GM18502 (cell line): ENCODE data around the gene GLRX3.

Experiments
- ATAC-seq: cut with Tn5 transposase; IDR thresholded peaks from one replicate; pipeline ENCODE4 v1.9.1; 2021; ENCODE audit warnings: mild to moderate bottlenecking; ENCODE audit not compliant: unreplicated experiment, poor library complexity

GLRX3 gene

GRCh38 chr10:130137090-130137448 is 878 bp downstream of the GLRX3 start:
- no peak for ATAC-seq

DNA sequence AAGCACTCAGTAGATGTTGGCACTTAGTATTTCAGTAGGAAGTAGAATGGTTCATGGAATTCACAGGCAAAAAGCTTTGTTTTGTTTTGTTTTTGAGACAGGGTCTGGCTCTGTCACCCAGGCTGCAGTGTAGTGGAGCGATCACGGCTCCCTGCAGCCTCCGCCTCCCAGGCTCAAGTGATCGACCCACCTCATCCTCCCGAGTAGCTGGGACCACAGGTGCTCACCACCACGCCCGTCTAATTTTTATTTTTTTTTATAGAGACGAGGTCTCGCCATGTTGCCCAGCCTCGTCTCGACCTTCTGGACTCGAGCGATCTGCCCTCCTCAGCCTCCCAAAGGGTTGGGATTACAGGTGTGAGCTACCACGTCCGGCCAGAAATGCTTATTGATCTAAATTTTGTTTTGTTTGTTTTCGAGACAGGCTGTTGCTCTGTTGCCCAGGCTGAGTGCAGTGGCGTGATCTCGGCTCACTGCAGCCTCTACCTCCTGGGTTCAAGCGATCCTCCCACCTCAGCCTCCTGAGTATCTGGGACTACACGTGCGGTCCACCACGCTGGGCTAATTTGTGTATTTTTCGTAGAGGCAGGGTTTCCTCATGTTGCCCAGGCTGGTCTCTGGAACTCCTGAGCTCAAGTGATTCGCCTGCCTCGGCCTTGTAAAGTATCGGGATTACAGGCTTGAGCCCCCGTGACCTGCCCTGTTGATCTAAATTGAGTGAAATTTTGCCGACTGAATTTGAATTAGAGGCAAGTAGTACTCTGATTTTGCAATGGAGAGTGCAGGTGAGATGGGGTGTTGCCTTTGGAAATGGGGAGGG is 1.7 kb downstream of the GLRX3 start:
- ATAC-seq, result no peak

- ATAC-seq, result no peak
Measured at GRCh38 chr10:130138479-130138866, 2.3 kb downstream of the GLRX3 start.

GRCh38 chr10:130140425-130140824 is 4.2 kb downstream of the GLRX3 start:
- ATAC-seq, result no peak

DNA sequence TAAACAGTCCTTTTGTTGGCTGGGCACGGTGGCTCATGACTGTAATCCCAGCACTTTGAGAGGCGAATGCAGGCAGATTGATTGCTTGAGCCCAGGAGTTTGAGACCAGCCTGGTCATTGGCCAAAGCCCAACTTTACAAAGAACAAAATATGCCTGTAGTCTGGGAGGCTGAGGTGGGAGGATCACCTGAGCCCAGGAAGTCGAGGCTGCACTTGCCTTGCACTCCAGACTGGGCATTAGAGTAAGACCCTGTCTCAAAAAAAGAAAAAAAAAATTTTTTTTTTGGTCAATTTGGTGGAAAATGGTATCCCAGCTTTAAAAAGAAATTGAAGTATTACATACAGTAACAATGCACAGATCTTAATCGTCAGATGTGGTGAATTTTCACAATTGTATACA is 4.8 kb downstream of the GLRX3 start:
- no peak for ATAC-seq

GRCh38 chr10:130141460-130141859 is 5.3 kb downstream of the GLRX3 start:
- peak; percentile 24 for ATAC-seq

- ATAC-seq, result peak; percentile 87
Measured at GRCh38 chr10:130141878-130142277, 5.7 kb downstream of the GLRX3 start.

GRCh38 chr10:130146042-130146441 is 9.9 kb downstream of the GLRX3 start:
- ATAC-seq, result no peak

- ATAC-seq, result no peak
Measured at GRCh38 chr10:130159192-130159794, 23.1 kb downstream of the GLRX3 start.

DNA sequence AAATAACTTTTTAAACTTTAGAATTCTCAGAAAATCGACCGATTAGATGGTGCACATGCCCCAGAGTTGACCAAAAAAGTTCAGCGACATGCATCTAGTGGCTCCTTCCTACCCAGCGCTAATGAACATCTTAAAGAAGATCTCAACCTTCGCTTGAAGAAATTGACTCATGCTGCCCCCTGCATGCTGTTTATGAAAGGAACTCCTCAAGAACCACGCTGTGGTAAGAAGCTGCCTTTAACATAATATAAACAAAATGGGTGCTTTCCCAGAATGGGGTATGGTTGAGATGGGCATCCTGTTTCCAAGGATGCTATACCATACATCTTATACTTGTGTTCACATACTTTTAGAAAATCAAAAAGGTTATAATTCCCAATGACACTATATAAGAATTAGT is 24.6 kb downstream of the GLRX3 start:
- ATAC-seq, result peak; percentile 72

DNA sequence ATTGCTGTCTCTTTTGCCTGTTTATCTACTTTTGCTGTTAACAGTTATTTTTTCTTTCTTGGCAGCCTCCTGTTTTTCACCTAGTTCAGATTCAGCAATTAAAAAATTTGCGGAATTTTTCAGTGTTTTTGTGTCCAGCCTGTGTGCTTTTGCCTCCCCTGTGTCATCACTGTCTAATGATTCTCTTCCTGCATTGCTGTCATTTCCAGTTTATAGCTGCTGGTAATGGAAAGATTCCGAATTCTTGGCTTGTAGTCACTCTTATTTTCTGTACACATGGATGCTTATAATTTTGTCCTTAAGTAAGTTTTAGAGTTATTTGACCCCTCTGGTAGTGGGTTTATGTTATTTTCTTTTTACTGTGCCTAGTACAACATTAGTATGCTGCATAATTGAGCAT is 25.1 kb downstream of the GLRX3 start:
- no peak for ATAC-seq

GRCh38 chr10:130167193-130167592 is 31.0 kb downstream of the GLRX3 start:
- no peak for ATAC-seq

GRCh38 chr10:130167707-130168106 is 31.5 kb downstream of the GLRX3 start:
- no peak for ATAC-seq

DNA sequence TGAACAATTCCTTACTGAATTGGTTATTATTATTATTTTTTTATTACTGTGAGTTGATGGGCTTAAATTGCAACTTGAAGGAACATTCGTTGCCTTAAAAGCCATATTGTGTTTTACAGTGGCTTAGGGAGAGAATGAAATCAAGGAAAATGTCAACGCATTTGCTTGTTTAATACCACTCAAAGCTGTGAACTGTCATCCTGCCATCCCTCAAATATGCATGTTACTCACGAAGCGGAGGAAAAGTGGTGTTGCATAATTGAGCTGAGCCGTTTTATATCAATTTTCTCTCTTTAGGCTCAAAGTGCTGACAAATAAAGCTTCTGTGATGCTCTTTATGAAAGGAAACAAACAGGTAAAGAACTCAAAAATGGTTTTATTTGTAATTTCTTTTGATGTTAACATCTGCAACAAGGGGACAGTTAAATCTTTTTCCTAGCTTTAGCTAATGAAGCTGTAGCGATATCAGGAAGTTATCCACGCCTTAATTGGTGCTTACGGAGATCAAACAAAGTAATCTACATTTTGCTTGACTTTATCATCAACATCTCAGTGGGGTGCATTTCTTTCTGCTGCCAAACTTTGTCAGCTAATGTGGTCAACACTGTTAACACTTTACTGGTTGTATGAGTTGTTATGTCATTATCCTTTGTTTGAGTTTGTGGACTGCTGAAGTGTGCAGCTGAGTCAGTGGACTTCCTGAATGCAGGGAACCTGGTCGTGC is 33.1 kb downstream of the GLRX3 start:
- ATAC-seq, result no peak

DNA sequence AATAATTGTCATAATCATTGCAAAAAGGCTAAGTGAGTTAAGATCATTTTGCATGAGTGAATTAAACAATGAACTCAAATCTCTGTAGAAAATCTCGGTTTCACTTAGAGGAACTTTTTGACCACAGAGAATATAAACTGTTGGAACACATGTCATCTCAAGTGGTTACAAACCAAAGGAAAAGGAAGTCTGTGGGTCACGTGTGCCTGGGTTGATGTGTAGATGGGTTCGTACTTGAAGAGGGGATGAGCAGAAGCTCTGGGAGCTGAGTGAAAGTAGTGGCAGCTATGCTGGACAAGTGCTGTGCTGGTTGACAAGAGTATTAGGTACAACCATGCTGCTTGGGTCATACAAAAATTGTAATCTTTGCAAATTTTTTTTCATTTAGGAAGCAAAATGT is 35.0 kb downstream of the GLRX3 start:
- ATAC-seq, result peak; percentile 73

DNA sequence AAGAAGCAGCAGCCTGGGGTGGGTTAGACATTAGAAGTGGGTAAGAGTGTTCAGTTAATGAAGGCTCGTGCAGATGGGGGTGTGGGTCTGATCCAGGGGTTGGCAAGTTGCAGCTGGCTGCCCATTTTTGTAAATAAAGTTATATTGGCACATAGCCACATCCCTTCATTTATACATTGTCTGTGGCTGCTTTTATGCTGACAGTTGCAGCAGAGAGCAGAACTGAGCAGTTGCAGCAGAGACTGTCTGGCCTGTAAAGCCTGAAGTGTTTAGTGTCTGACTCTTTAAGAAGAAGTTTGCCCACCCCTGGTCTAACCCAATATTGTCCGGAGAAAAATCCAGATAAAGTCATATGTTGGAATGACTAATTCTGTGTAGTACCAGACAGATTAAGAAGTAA is 38.1 kb downstream of the GLRX3 start:
- ATAC-seq, result no peak

- no peak for ATAC-seq
Measured at GRCh38 chr10:130175074-130175473, 38.9 kb downstream of the GLRX3 start.

- no peak for ATAC-seq
Measured at GRCh38 chr10:130177250-130177649, 41.1 kb downstream of the GLRX3 start.

DNA sequence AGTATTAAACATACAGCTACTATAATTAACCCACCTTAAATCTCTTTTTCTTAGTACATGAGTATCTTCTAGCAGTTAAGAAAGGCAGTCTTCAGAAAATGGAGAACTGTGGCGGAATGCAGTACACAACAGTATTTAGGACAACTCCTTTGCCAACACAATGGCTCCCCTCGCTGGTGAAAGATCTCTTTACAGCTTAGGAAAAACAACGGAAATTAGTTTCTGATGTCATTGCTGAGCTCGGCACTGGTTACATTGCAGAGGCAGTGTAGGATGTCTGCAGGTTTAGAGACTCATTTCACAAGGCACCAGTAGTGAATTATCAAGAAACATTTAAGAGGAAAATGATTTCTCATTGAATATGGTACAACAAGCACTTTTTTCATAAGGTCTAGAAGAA is 43.4 kb downstream of the GLRX3 start:
- peak; percentile 45 for ATAC-seq

DNA sequence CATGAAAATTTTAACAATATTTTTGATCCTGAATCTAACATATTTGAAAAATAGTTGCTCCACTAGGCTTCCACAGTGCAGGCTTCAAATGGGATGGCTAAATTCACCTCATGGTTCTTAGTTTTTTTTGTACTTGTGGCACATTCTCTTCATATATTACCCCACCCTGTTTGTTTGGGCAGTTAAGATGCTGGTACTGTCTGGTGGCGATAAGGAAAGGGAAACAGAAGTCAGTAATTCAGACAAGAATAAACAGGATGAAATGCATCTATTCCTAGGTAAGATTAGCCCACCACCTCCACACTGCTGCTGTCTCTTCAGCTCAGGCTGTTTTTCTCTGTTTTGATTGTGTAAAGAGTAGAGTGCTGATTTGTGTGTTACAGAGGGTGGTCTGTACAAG is 44.2 kb downstream of the GLRX3 start:
- no peak for ATAC-seq

- ATAC-seq, result no peak
Measured at GRCh38 chr10:130181858-130182257, 45.7 kb downstream of the GLRX3 start.
